Lung (tissue), 12 donors: Measurements from ENCODE around the gene RALGPS1. TPM values are rescaled to one million over a fixed set of nuclear protein-coding genes. Genes with fewer than 3 reads are reported as not detected.

Experiments used
- ATAC-seq: fragments of 200-7000 bp; cut with Tn5 transposase; one replicate; pipeline ENCODE4 v1.9.1; 2020; ENCODE audit warnings: moderate number of reproducible peaks; ENCODE audit not compliant: insufficient read depth, low FRiP score
- DNase-seq, 3 donors: peaks; one replicate each; pipeline ENCODE4 v3.0.0-alpha.2; 2013 to 2017
- H3K27ac ChIP-seq, 2 donors: one replicate each; pipeline ENCODE4 v1.5.1; 2013; ENCODE audit warnings: mild to moderate bottlenecking in 2 of 2, moderate library complexity in 2 of 2, control low read depth in 1 of 2, inconsistent platforms in 1 of 2, low read depth in 1 of 2, low read length in 1 of 2
- H3K27me3 ChIP-seq, 3 donors: one replicate each; pipeline ENCODE4 v1.5.1; 2013; ENCODE audit warnings: low read length in 2 of 3; ENCODE audit not compliant: control insufficient read depth in 3 of 3, insufficient read depth in 3 of 3
- H3K36me3 ChIP-seq, 4 donors: one replicate each; pipeline ENCODE4 v1.5.1; 2013; ENCODE audit warnings: low read length in 4 of 4, mild to moderate bottlenecking in 1 of 4, moderate library complexity in 1 of 4; ENCODE audit not compliant: control insufficient read depth in 4 of 4, insufficient read depth in 4 of 4
- H3K4me1 ChIP-seq, 5 donors: one replicate each; pipeline ENCODE4 v1.5.1; 2013; ENCODE audit warnings: low read length in 5 of 5, mild to moderate bottlenecking in 2 of 5, moderate library complexity in 1 of 5; ENCODE audit not compliant: control insufficient read depth in 5 of 5, insufficient read depth in 5 of 5
- H3K4me3 ChIP-seq: one replicate; pipeline ENCODE4 v1.5.1; 2013; ENCODE audit warnings: mild to moderate bottlenecking, control low read depth, moderate library complexity
- H3K9ac ChIP-seq, 2 donors: one replicate each; pipeline ENCODE4 v1.5.1; 2013; ENCODE audit warnings: low read length in 2 of 2, control low read depth in 1 of 2; ENCODE audit not compliant: insufficient read depth in 1 of 2
- H3K9me3 ChIP-seq, 4 donors: one replicate each; pipeline ENCODE4 v1.5.1; 2013; ENCODE audit warnings: low read length in 3 of 4, mild to moderate bottlenecking in 1 of 4, moderate library complexity in 1 of 4; ENCODE audit not compliant: control insufficient read depth in 4 of 4, insufficient read depth in 3 of 4
- WGBS, 2 donors: extraction: QIAGEN DNeasy Blood & Tissue Kit; methylation state at CpG; one replicate each; pipeline ENCODE4 v1.1.7; 2013; 5-methylcytosine and 5-hydroxymethylcytosine counted together
- polyA plus RNA-seq, 2 donors: library from polyadenylated mRNA; stranded (reverse); fragments of 200-250 nt; gene quantifications; one replicate each; pipeline ENCODE4 v1.2.1, GENCODE V29; 2013
- total RNA-seq, 2 donors: library from RNA; depleted of rRNA in 1 of 2; stranded (reverse); fragments of >200 nt in 1 of 2; gene quantifications; one replicate each; pipeline ENCODE4 v1.2.1, GENCODE V29; 2014 to 2021
- TF ChIP-seq, protein P1 (sequence below): IDR thresholded peaks from 2 replicates; pipeline ENCODE4 v1.5.1; 2012; ENCODE audit warnings: mild to moderate bottlenecking; ENCODE audit errors: control extremely low read depth, extremely low read depth
- donor health status: control.
- donor health status: control.
- donor health status: Bipolar disorder and iron deficiency.
- donor health status: healthy.
- donor health status: DM: yes; HTN: yes; CAD: no.

Gene RALGPS1
- total and polyA plus RNA-seq, 4 donors: 3.5 to 30.3 (median 11.9) TPM

DNA sequence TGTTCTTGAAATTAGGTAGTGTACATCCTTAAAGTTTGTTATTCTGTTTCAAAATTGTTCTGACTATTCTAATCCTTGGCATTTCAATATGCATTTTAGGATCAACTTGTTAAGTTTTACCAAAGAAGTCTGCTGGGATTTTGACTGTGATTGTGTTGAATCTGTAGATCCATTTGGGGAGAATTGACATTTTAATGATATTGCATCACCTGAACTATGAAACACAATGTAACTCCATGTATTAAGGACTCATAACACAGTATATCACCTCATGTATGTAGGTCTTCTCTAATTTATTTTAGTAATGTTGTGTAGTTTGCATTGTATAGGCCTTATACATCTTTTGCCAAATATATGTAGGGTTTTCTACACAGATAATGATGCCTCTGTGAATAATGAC, 77.8 kb downstream of the RALGPS1 start:
- TF ChIP-seq, protein P1, sequence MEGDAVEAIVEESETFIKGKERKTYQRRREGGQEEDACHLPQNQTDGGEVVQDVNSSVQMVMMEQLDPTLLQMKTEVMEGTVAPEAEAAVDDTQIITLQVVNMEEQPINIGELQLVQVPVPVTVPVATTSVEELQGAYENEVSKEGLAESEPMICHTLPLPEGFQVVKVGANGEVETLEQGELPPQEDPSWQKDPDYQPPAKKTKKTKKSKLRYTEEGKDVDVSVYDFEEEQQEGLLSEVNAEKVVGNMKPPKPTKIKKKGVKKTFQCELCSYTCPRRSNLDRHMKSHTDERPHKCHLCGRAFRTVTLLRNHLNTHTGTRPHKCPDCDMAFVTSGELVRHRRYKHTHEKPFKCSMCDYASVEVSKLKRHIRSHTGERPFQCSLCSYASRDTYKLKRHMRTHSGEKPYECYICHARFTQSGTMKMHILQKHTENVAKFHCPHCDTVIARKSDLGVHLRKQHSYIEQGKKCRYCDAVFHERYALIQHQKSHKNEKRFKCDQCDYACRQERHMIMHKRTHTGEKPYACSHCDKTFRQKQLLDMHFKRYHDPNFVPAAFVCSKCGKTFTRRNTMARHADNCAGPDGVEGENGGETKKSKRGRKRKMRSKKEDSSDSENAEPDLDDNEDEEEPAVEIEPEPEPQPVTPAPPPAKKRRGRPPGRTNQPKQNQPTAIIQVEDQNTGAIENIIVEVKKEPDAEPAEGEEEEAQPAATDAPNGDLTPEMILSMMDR: no peak
- DNase-seq: no peak
- H3K36me3 ChIP-seq: no peaks in the 10 kb centered on the region
- no peak overlapping the region for H3K4me3 ChIP-seq
- H3K27me3 ChIP-seq: peaks cover 0 to 4% (median 0%) of the 10 kb centered on the region in 3 donors
- H3K27ac ChIP-seq: no peak overlapping the region
- peaks cover 0 to 6% (median 0%) of the 10 kb centered on the region in 4 donors for H3K9me3 ChIP-seq
- ATAC-seq: no peak
- H3K9ac ChIP-seq: no peak overlapping the region
- peaks cover 0 to 5% (median 0%) of the 10 kb centered on the region in 5 donors for H3K4me1 ChIP-seq

DNA sequence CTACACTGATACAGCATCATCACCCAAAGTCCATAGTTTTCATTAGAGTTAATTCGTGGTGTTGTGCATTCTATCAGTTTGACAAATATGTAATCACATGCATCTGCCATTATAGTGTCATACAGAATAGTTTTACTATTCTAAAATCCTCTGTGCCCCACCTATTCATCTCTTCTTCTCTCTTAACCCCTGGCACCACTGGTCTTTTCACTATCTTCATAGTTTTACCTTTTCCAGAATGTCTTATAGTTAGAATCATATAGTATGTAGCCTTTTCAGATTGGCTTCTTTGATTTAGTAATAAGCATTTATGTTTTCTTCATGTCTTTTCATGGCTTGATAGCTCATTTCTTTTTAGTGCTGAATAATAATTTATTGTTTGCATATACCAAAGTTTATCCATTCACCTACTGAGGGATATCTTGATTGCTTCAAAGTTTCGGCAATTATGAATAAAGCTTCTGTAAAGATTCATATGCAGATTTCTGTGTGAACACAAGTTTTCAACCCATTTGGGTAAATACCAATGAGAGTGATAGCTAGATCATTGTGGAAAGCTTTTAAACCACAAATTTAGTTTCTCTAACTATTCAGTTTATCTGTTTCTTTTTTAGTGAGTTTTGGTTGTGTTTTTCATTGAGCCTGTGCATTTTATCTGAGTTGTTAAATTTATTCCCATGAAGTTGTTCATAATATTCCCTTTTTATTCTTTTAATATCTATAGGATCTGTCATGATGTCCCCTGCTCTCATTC, 84.9 kb downstream of the RALGPS1 start:
- Histone ChIP-seq H3K27me3 (no peaks in the 10 kb centered on the region), H3K4me1 (no peaks in the 10 kb centered on the region), H3K9ac (no peak overlapping the region), H3K27ac (no peak overlapping the region), H3K9me3 (no peaks in the 10 kb centered on the region), H3K4me3 (no peak overlapping the region), H3K36me3 (no peaks in the 10 kb centered on the region)
- TF ChIP-seq, protein P1: no peak
- ATAC-seq (no peak), DNase-seq (no peak)
- 83 to 86% methylated on average over 2 of the region's 2 CpGs for WGBS, 2 donors

- Histone ChIP-seq H3K9me3 (no peaks in the 10 kb centered on the region), H3K4me1 (peaks cover 0 to 3% (median 0%) of the 10 kb centered on the region in 5 donors), H3K4me3 (no peak overlapping the region), H3K27ac (no peak overlapping the region), H3K27me3 (no peaks in the 10 kb centered on the region), H3K36me3 (no peaks in the 10 kb centered on the region), H3K9ac (no peak overlapping the region)
- 60 to 64% methylated on average over 3 of the region's 3 CpGs for WGBS, 2 donors
- ATAC-seq (no peak), DNase-seq (peak in 1 of 3 donors; percentile 24)
- TF ChIP-seq, protein P1: no peak
Observed at GRCh38 chr9:127004946-127005769, 90.6 kb downstream of the RALGPS1 start.
